Hematopoietic multipotent progenitor cell (in vitro differentiated cells): ENCODE results near the gene CD52. TPM values are rescaled to one million over a fixed set of nuclear protein-coding genes. Genes with fewer than 3 reads are reported as not detected.
"Not testable (repeated sequence)": the region's sequence is repeated elsewhere in the genome, so short reads cannot be mapped to it uniquely, and the experiment has no call there.

Source experiments
- DNase-seq, 3 donors: peaks; one replicate each; pipeline ENCODE4 v3.0.0-alpha.2; 2011 to 2015; ENCODE audit warnings: low read depth in 2 of 3, low spot score in 2 of 3
- total RNA-seq: library from RNA; depleted of rRNA; stranded (reverse); fragments of >200 nt; gene quantifications from one replicate; pipeline ENCODE4 v1.2.3, GENCODE V29; 2012

Gene CD52
- total RNA-seq, 1 donor, result 227 TPM

- no peak for DNase-seq
Measured at GRCh38 chr1:26283871-26284596, 33.7 kb upstream of the CD52 start.

GRCh38 chr1:26284597-26285347 lies 33.0 kb upstream of the CD52 start:
- peak; percentile 75 to 99 (median 98) for DNase-seq

GRCh38 chr1:26285366-26286063 lies 32.2 kb upstream of the CD52 start:
- no peak for DNase-seq

DNA sequence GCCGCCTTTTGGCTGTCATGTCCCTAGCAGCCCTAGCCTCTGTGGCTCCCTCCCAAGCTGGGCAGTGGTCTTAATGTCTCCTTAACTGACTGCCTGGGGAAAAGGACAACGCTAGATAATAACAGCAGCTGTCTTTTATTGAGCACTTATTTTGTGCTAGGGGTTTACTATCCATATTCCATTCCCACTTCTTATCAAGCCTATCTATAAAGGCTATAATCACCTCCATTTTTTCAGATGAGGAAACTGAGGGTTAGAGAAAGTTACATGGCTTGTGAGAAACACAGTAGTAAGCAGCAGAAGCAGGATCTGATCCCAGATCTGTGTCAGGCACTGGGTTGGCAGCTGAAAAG lies 31.7 kb upstream of the CD52 start:
- DNase-seq, result no peak

DNA sequence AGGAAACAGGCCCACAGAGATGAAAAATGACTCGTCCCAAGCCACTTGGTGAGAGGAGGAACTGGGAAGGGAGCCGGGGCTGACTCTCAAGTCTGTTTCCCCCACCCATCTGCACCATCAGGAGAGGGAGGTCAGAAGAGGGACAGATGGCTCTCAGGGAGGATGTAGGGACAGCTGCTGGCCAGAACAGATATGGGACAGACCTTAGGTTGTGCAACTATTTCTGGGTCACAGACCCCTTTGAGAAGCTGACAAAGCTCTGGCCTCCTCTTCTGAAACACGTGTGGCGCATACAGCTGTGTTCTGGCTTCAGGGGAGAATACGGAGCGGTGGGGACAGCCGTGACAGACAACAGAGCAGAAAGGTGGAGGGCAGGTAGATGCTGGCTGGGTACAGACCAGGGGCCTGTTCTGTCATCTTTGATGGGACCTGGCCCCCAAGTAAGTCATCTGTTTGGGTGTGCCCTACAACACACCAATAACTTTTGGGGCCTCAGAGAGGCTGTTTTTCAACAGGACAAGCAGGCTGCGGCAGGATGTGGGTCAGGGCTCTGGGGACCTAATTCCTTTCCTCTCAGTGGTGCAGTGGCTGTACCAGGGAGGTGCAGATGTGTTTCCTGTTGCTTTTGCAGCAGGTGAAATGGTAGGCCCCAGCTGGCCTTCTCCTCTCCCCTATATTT lies 30.6 kb upstream of the CD52 start:
- DNase-seq, result peak in 2 of 3 donors; percentile 80 to 93

GRCh38 chr1:26287811-26288210 lies 29.9 kb upstream of the CD52 start:
- no peak for DNase-seq

DNA sequence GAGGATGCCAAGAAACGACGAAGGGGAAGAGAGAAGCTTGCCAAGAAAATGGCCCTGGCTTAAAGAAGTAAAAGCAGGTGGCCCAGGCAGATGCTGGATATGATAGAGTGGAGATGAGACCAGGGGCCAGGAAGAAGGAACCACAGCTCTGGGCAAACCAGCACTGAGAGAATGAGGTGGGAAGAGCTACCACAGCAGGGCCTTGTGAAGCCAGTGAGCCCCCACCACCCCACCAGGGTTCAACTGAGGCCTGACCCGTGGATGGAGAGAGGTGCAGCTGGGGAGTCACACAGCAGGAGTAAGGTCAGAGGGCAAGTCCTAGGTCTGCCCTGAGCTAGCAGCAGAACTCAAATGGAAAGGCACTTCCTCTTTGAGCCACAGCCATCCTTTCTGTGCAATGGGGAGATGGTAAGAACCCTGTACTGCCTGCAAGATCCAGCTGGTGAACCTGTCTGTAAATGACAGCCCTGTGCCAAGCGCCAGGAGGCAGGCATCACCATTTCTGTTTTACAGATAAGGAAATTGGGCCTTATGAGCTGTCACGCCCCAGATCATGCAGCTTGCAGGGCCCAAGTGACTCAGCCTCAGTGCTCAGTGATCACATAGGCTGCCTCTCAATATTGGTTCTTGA lies 29.3 kb upstream of the CD52 start:
- DNase-seq, result peak in 2 of 3 donors; percentile 73 to 89

DNA sequence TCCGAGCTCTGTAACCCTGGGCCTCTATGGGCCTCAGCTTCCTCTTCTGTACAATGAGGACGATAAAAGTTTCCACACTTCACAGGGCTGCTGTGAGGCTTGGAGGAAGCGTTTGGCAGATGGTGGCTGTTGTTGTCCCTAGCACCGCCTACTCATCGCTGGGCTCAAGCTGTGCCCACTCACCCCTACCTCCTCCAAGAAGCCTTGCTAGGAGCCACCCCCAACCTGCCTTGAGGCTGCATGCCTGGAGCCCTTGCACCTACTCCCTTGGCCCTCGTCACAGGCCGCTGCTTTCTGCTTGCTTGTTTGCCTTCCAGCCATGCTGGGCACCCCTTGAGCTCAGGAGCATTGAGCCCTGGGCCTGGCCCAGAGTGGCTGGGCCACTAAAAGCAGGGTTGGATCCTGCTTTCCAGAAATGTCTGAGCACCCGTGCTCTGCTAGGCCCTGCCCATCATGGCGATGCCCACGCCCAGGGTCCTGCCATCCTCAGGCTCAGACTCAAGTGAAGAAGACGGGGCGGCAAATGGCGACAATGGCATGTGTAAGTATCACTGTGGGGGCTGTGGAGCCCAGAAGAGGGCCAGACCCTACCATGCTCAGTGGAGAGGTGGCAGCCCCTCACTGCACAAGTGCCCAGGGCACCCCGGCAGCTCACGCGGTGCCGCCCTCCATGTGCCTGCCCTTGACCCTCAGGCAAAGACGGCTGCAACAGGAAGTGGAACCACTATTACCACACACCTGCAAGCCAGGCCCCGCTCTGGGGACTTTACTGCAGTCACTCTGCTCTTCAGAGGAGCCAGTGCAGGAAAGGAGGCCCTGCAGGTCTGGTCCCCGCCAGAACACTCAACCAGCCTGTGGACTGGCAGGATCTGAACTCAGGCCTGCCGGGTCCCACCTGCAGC lies 28.3 kb upstream of the CD52 start:
- DNase-seq, result peak in 2 of 3 donors; percentile 87 to 96

DNA sequence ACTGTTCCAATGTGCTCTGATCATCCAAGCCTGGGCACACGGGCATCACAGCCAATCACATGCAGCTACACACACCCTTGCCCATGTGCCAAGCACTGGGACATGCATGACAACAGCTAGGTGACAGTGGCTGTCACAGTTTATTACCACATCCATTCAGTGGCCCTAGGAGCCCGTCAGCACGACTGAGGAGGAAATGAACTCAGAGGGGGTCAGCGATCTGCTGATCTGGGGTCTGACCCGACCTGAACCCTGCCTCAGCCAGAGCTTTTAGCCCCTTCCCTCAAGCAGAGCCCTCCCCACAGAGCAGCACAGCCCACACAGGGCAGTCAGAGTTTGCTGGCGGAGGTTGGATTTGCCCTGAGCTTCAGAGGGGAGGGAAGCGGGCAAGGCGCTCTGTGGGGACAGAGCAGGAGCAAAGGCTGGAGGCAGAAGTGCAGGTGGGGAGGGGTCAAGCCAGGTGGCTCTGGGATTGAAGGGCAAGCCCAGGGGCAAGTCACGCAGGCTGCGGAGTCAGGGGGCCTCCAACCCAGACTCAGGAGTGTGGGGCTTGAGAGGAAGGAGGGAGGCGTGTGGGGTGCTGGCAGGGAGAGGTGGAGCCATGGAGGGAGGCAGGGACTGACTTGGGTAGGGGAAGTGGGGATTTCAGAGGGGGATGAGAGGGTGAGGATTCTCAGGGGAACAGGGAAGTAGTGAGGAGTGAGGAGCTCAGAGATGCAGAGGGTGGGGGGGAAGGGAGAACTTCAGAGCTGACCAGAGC lies 27.5 kb upstream of the CD52 start:
- peak in 2 of 3 donors; percentile 42 to 49 for DNase-seq

GRCh38 chr1:26290882-26291261 lies 26.9 kb upstream of the CD52 start:
- no peak for DNase-seq

GRCh38 chr1:26291433-26291832 lies 26.3 kb upstream of the CD52 start:
- DNase-seq, result no peak

DNA sequence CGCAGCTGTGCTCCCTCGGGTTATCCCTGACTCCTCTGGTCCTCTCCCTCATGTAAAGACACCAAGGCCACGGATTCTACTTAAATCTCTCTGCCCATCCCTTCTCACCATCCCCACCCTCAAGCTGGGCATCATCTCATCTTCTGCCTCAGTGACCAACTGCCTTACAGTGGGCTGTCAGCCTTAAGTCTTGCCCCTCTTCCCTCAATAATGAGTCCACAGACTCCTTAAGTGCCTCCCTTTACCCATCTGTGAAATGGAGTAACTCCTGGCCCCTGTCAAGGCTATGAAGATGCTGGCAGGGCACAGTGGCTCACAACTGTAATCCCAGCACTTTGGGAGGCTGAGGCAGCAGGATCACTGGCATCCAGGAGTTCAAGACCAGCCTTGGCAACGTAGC lies 25.8 kb upstream of the CD52 start:
- DNase-seq, result no peak

- not testable (repeated sequence) for DNase-seq
Measured at GRCh38 chr1:26292735-26293134, 25.0 kb upstream of the CD52 start.

GRCh38 chr1:26293911-26294463 lies 23.8 kb upstream of the CD52 start:
- DNase-seq, result no peak

GRCh38 chr1:26295194-26296138 lies 22.3 kb upstream of the CD52 start:
- DNase-seq, result no peak

GRCh38 chr1:26296340-26297056 lies 21.3 kb upstream of the CD52 start:
- DNase-seq, result no peak
